ENCODE results near the gene TGFBR3L. TPM values are rescaled to one million over a fixed set of nuclear protein-coding genes. Genes with fewer than 3 reads are reported as not detected.

The TGFBR3L gene
- total RNA-seq, 3 donors from 2014 or later (not counting 1 experiment from before 2014, with no cell fraction given), result 3.5 to 4.6 (median 4.4) TPM

GRCh38 chr19:7920519-7921301 is 6.1 kb downstream of the TGFBR3L start:
- H3K27ac Mint-ChIP-seq, result peak overlapping the region; percentile 82 to 96
- ATAC-seq (peak; percentile 75 to 89 (median 76)), DNase-seq (peak; percentile 96 to 99)
- H3K9me3 Mint-ChIP-seq, result no peaks in the 10 kb centered on the region
- H3K27me3 ChIP-seq (ENCODE audit: control insufficient read depth, insufficient read depth, low read length), result peaks cover 20% of the 10 kb centered on the region
- H3K4me3 ChIP-seq (ENCODE audit: low read length), result peak overlapping the region; percentile 55
- H3K36me3 ChIP-seq (ENCODE audit: control insufficient read depth, insufficient read depth, low read length), result peaks cover 11% of the 10 kb centered on the region
- H3K27me3 Mint-ChIP-seq (ENCODE audit: low read depth in 2 of 2), result peaks cover 0 to 17% of the 10 kb centered on the region in 2 donors
- no peak for TF ChIP-seq CTCF (IDR thresholded peaks at IDR 0.05)
- WGBS (ENCODE audit: insufficient coverage), result under 1% methylated on average over 61 of the region's 62 CpGs
- H3K27ac ChIP-seq (ENCODE audit: low read length), result peak overlapping the region; percentile 72
- H3K4me1 Mint-ChIP-seq, result peaks cover 21 to 42% of the 10 kb centered on the region in 2 donors
- intact Hi-C loops (cut with micrococcal nuclease), result loop anchor here (1.0 kb wide), 2 partner anchors 16 to 51 kb away; no protein-coding TSS in a partner anchor
- peaks cover 60% of the 10 kb centered on the region for H3K4me1 ChIP-seq (ENCODE audit: control insufficient read depth, insufficient read depth, low read length)
- no peaks in the 10 kb centered on the region for H3K9me3 ChIP-seq (ENCODE audit: control insufficient read depth, insufficient read depth, low read length)
- H3K36me3 Mint-ChIP-seq, result no peaks in the 10 kb centered on the region
- peak overlapping the region; percentile 90 for H3K4me3 Mint-ChIP-seq

- Histone ChIP-seq H3K9me3 (ENCODE audit: control insufficient read depth, insufficient read depth, low read length) (no peaks in the 10 kb centered on the region), H3K27ac (ENCODE audit: low read length) (peak overlapping the region; percentile 72), H3K4me1 (ENCODE audit: control insufficient read depth, insufficient read depth, low read length) (peaks cover 57% of the 10 kb centered on the region), H3K27me3 (ENCODE audit: control insufficient read depth, insufficient read depth, low read length) (peaks cover 16% of the 10 kb centered on the region), H3K4me3 (ENCODE audit: low read length) (peak overlapping the region; percentile 55), H3K36me3 (ENCODE audit: control insufficient read depth, insufficient read depth, low read length) (peaks cover 11% of the 10 kb centered on the region)
- ATAC-seq, result no peak
- Mint-ChIP-seq H3K4me1 (peaks cover 21 to 45% of the 10 kb centered on the region in 2 donors), H3K9me3 (no peaks in the 10 kb centered on the region), H3K36me3 (no peaks in the 10 kb centered on the region), H3K27ac (peak overlapping the region; percentile 82 to 96), H3K4me3 (peak overlapping the region; percentile 90), H3K27me3 (ENCODE audit: low read depth in 2 of 2) (peaks cover 0 to 14% of the 10 kb centered on the region in 2 donors)
- intact Hi-C loops (cut with micrococcal nuclease), result no loop called here
- 63% methylated on average over 17 of the region's 17 CpGs for WGBS (ENCODE audit: insufficient coverage)
- no peak for TF ChIP-seq CTCF (IDR thresholded peaks at IDR 0.05)
- no peak for DNase-seq
Measured at GRCh38 chr19:7921302-7921966, 6.8 kb downstream of the TGFBR3L start.

- no peaks in the 10 kb centered on the region for H3K36me3 Mint-ChIP-seq
- intact Hi-C loops (cut with micrococcal nuclease), result no loop called here
- no peak for TF ChIP-seq CTCF (IDR thresholded peaks at IDR 0.05)
- no peak for ATAC-seq
- H3K9me3 Mint-ChIP-seq, result no peaks in the 10 kb centered on the region
- no peak overlapping the region for H3K4me3 ChIP-seq (ENCODE audit: low read length)
- peak overlapping the region; percentile 40 for H3K4me3 Mint-ChIP-seq
- peaks cover 11% of the 10 kb centered on the region for H3K36me3 ChIP-seq (ENCODE audit: control insufficient read depth, insufficient read depth, low read length)
- no peaks in the 10 kb centered on the region for H3K9me3 ChIP-seq (ENCODE audit: control insufficient read depth, insufficient read depth, low read length)
- H3K4me1 ChIP-seq (ENCODE audit: control insufficient read depth, insufficient read depth, low read length), result peaks cover 54% of the 10 kb centered on the region
- DNase-seq, result no peak
- H3K27me3 Mint-ChIP-seq (ENCODE audit: low read depth in 2 of 2), result peaks cover 0 to 10% of the 10 kb centered on the region in 2 donors
- peaks cover 16 to 43% of the 10 kb centered on the region in 2 donors for H3K4me1 Mint-ChIP-seq
- no peak overlapping the region for H3K27ac ChIP-seq (ENCODE audit: low read length)
- peaks cover 12% of the 10 kb centered on the region for H3K27me3 ChIP-seq (ENCODE audit: control insufficient read depth, insufficient read depth, low read length)
- no peak overlapping the region for H3K27ac Mint-ChIP-seq
- WGBS (ENCODE audit: insufficient coverage), result 95% methylated on average over 30 of the region's 31 CpGs
Measured at GRCh38 chr19:7921967-7922835, 7.6 kb downstream of the TGFBR3L start.
